Coronary artery (tissue), 2 donors: ENCODE measurements around the gene IL3RA.
"Not testable (repeated sequence)": the region's sequence is repeated elsewhere in the genome, so short reads cannot be mapped to it uniquely, and the experiment has no call there.

Experiments
- DNase-seq: peaks from one replicate; pipeline ENCODE4 v3.0.0-alpha.2; 2017; ENCODE audit warnings: low spot score
- H3K27ac ChIP-seq, 2 donors: fragments of 200-600 bp; sonication (generic); one replicate each; pipeline ENCODE4 v1.5.1; 2016 to 2019
- H3K4me3 ChIP-seq: fragments of 200-600 bp; sonication (generic); 2 replicates; pipeline ENCODE4 v1.5.1; 2016; ENCODE audit warnings: mild to moderate bottlenecking, moderate library complexity
- TF ChIP-seq, protein P1 (sequence below): fragments of 200-600 bp; sonication (generic); IDR thresholded peaks from one replicate; pipeline ENCODE4 v1.5.1; 2019; ENCODE audit warnings: antibody characterized with exemption

Gene IL3RA

DNA sequence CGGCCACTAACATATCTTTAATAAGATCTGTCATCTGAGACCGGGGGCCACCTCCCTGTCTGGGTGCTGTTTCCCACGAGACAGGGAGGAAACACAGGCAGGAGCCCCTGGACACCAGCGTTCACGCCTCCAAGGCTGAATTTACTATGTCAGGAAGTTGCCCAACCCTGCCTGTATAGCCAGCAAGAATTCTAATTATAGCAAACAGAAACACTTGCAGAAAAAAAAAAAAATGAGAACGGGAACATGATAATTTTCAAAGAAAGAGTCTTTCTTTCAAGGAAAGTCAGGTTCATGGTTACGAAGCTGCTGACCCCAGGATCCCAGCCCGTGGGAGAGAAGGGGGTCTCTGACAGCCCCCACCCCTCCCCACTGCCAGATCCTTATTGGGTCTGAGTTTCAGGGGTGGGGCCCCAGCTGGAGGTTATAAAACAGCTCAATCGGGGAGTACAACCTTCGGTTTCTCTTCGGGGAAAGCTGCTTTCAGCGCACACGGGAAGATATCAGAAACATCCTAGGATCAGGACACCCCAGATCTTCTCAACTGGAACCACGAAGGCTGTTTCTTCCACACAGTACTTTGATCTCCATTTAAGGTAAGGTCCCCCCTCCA lies at the start of gene IL3RA:
Gene IL3RA, plus strand, starts transcription at position 455 of the 613 bp plus-strand sequence. CDS start 4,981 bp downstream, outside the sequence.
- no peak for DNase-seq
- Histone ChIP-seq H3K27ac (peak within 1 kb of the TSS; percentile 28 to 66), H3K4me3 (peak within 1 kb of the TSS; percentile 63)
- TF ChIP-seq, protein P1, sequence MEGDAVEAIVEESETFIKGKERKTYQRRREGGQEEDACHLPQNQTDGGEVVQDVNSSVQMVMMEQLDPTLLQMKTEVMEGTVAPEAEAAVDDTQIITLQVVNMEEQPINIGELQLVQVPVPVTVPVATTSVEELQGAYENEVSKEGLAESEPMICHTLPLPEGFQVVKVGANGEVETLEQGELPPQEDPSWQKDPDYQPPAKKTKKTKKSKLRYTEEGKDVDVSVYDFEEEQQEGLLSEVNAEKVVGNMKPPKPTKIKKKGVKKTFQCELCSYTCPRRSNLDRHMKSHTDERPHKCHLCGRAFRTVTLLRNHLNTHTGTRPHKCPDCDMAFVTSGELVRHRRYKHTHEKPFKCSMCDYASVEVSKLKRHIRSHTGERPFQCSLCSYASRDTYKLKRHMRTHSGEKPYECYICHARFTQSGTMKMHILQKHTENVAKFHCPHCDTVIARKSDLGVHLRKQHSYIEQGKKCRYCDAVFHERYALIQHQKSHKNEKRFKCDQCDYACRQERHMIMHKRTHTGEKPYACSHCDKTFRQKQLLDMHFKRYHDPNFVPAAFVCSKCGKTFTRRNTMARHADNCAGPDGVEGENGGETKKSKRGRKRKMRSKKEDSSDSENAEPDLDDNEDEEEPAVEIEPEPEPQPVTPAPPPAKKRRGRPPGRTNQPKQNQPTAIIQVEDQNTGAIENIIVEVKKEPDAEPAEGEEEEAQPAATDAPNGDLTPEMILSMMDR: no peak

DNA sequence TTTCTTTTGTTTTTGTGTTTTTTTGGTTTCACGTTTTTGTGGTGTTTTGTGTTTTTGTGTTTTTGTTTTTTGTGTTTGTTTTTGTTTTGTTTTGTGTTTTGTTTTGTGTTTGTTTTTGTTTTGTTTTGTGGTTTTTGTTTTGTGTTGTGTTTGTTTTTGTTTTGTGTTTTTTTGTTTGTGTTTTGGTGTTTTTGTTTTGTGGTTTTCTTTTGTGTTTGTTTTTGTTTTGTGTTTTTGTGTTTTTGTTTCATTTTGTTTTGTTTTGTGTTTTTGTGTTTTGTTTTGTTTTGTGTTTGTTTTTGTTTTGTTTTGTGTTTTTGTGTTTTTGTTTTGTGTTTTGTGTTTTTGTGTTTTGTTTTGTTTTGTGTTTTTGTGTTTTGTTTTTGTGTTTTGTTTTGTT lies 47.0 kb upstream of the IL3RA start:
- H3K4me3 ChIP-seq: no peak overlapping the region
- no peak for DNase-seq
- no peak overlapping the region for H3K27ac ChIP-seq
- TF ChIP-seq, protein P1: no peak

DNA sequence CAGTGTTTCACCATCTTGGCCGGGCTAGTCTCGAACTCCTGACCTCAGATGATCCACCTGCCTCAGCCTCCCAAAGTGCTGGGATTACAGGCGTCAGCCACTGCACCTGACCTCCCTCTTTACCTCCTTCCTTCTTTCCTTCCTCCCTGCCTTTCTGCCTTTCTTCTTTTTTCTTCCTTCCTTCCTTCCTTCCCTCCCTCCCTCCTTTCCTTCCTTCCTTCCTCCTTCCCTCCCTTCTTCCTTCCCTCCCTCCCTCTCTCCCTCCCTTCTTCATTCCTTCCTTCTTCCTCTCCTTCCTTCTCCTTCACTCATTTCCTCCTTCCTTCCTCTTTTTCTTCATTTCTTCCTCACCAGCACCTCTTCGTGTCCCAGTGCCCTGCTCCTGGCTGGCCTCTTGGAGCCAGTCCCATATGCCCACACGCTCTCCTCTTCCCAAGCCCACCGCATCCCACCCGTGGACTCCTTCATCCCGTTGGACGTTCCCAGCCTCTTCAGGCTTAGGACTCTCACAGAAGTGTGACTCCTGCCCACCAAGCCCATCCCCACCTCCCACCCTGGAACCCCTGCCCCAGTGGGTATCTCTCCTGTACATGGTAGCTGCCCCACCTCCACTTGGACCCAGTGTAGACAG lies 45.4 kb upstream of the IL3RA start:
- Histone ChIP-seq H3K4me3 (no peak overlapping the region), H3K27ac (no peak overlapping the region)
- TF ChIP-seq, protein P1: no peak
- no peak for DNase-seq

DNA sequence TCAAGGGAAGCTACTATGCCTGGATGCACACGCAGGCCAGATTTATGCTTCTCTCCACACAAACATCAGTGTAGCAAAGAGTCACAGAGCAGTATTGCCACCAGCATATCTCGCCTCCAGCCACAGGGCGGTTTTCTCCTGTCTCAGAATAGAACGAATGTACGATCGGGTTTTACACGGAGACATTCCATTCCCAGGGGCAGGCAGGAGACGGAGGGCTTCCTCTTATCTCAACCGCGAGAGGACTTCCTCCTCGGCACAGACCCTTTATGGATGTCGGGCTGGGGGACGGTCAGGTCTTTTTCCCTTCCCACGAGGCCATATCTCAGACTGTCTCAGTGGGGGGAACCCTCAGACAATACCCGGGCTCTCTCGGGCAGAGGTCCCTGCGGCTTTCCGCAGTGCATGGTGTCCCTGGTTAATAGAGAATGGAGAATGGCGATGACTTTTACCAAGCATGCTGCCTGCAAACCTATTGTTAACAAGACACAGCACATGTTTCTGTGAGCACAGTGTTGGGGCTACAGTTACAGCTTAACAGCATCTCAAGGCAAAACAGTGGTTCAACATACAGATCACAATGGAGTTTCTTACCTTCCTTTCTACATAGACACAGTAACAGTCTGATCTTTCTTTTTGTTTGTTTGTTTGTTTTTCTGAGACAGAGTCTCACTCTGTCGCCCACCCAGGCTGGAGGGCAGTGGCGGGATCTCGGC lies 43.9 kb upstream of the IL3RA start:
- TF ChIP-seq, protein P1: no peak
- Histone ChIP-seq H3K27ac (no peak overlapping the region), H3K4me3 (no peak overlapping the region)
- DNase-seq: no peak

DNA sequence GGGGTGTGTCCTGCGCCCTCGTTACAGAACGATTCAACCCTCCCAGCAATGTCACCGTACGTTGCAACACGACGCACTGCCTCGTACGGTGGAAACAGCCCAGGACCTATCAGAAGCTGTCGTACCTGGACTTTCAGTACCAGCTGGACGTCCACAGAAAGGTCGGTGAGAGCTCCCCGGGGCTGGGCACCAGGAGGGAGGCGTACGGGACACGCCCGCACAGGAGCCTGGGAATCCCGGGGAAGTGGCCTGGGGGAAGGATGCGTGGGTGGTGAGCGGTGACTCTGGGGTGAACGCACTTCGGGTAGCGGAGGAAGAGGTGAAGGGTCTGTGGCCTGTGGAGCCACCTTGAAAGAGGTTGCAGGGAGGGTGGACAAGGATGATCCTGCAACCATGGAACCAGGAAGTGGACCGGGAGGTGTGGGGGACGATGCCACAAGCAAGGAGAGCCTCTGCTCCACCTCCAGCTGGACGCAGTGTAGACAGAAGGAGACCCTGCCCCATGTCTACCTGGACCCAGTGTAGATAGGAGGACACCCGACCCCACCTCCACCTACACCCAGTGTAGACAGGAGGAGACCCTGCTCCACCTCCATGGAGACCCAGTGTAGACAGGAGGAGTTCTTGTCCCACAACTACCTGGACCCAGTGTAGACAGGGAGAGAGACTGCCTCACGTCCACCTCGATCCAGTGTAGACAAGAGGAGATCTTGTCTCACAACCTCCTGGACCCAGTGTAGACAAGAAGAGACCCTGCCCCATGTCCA lies 42.1 kb upstream of the IL3RA start:
- Histone ChIP-seq H3K27ac (no peak overlapping the region), H3K4me3 (no peak overlapping the region)
- TF ChIP-seq, protein P1: no peak
- DNase-seq: no peak

DNA sequence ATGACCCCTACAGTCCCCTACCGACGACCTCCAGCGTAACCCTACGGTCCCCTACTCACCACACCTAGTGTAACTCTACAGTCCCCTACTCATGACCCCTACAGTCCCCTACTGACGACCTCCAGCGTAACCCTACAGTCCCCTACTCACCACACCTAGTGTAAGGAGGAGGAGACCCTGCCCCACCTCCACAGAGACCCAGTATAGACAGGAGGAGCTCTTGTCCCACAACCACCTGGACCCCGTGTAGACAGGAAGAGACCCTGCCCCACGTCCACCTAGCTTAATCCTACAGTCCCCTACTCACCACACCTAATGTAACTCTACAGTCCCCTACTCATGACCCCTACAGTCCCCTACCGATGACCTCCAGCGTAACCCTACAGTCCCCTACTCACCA lies 41.0 kb upstream of the IL3RA start:
- Histone ChIP-seq H3K27ac (no peak overlapping the region), H3K4me3 (no peak overlapping the region)
- DNase-seq: no peak
- TF ChIP-seq, protein P1: no peak

DNA sequence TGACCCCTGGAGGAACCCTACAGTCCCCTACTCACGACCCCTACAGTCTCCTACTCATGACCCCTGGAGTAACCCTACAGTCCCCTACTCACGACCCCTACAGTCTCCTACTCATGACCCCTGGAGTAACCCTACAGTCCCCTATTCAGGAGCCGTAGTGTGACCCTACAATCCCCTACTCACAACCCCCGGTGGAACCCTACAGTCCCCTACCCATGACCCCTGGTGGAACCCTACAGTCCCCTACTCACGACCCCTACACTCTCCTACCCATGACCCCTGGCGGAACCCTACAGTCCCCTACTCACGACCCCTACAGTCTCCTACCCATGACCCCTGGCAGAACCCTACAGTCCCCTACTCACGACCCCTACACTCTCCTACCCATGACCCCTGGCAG lies 39.0 kb upstream of the IL3RA start:
- DNase-seq, H3K4me3 ChIP-seq, H3K27ac ChIP-seq: not testable (repeated sequence)
